BJ (cell line): Measurements from ENCODE around the gene KIF26B. TPM values are rescaled to one million over a fixed set of nuclear protein-coding genes. Genes with fewer than 3 reads are reported as not detected.
"Not testable (repeated sequence)": the region's sequence is repeated elsewhere in the genome, so short reads cannot be mapped to it uniquely, and the experiment has no call there.

ENCODE experiments used
- CTCF ChIA-PET: fragments of 350-600 bp; formaldehyde crosslinking; extraction: SDS; loops from one replicate; lab custom pipeline; 2021; ENCODE audit warnings: antibody characterized with exemption, inconsistent platforms; lab: Yijun Ruan, JAX
- POLR2A ChIA-PET: fragments of 300-600 bp; sonication (Branson Sonifier 250); formaldehyde crosslinking; extraction: SDS; loops from one replicate; lab custom pipeline; 2021; ENCODE audit warnings: antibody characterized with exemption; lab: Charles Lee
- DNase-seq: peaks from one replicate; pipeline ENCODE4 v3.0.0-alpha.2; 2011; ENCODE audit warnings: low read depth
- H3K27me3 ChIP-seq: 2 replicates; pipeline ENCODE4 v1.6.0; 2011; ENCODE audit warnings: low read length; ENCODE audit not compliant: control insufficient read depth, insufficient read depth
- H3K36me3 ChIP-seq: 2 replicates; pipeline ENCODE4 v1.5.1; 2011; ENCODE audit warnings: low read length; ENCODE audit not compliant: control insufficient read depth, insufficient read depth
- H3K4me3 ChIP-seq: 2 replicates; pipeline ENCODE4 v1.5.1; 2011; ENCODE audit warnings: low read depth, mild to moderate bottlenecking, control low read depth, low read length
- CTCF ChIP-seq: IDR thresholded peaks from 2 replicates; pipeline ENCODE4 v1.5.1; 2011; ENCODE audit warnings: low read depth, mild to moderate bottlenecking, control low read depth, inconsistent platforms, low read length, moderate library complexity; ENCODE audit not compliant: insufficient read depth
- polyA plus RNA-seq: library from polyadenylated mRNA; depleted of rRNA; stranded (reverse); fragments of >200 nt; gene quantifications from 2 replicates; pipeline ENCODE4 v1.2.3, GENCODE V29; 2011

The KIF26B gene
- polyA plus RNA-seq, 1 experiment, result 2.8 TPM

GRCh38 chr1:245718951-245719350, 564.2 kb downstream of the KIF26B start:
- no peaks in the 10 kb centered on the region for H3K36me3 ChIP-seq
- ChIA-PET CTCF (no interaction called here), POLR2A (no interaction called here)
- H3K4me3 ChIP-seq, result no peak overlapping the region
- TF ChIP-seq CTCF, result no peak
- no peaks in the 10 kb centered on the region for H3K27me3 ChIP-seq
- no peak for DNase-seq

DNA sequence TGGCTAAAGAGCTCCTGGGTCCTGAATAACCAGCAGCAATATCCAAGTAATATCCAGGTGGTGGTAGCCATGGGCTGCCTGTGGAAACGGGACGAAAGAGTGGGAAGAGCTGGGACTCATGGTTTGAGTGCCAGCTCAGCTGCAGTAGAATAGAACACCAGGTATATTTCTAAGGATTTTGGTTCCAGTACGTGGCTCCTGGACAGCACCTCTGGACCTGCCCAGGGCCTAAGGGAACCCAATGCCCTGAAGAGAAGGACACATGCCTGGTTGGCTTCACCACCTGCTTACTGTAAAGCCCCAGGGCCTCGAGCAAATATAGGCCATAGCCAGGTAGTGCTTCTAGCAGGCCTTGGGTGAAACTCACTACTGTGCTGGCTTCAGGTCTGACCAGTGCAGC, 566.7 kb downstream of the KIF26B start:
- no peak for DNase-seq
- no peak for TF ChIP-seq CTCF
- Histone ChIP-seq H3K27me3 (no peaks in the 10 kb centered on the region), H3K4me3 (no peak overlapping the region), H3K36me3 (no peaks in the 10 kb centered on the region)
- ChIA-PET POLR2A (no interaction called here), CTCF (interaction anchor here (1.0 kb wide), 1 partner anchor 12 kb away, joined by 3 read pairs; no protein-coding TSS in a partner anchor)

GRCh38 chr1:245728035-245728434, 573.2 kb downstream of the KIF26B start:
- CTCF ChIA-PET, H3K4me3 ChIP-seq, H3K27me3 ChIP-seq, DNase-seq, H3K36me3 ChIP-seq, POLR2A ChIA-PET: not testable (repeated sequence)

- H3K4me3 ChIP-seq, result no peak overlapping the region
- TF ChIP-seq CTCF, result no peak
- no peaks in the 10 kb centered on the region for H3K36me3 ChIP-seq
- DNase-seq, result no peak
- H3K27me3 ChIP-seq, result no peaks in the 10 kb centered on the region
- CTCF ChIA-PET, result no interaction called here
- POLR2A ChIA-PET, result no interaction called here
Observed at GRCh38 chr1:245730801-245731200, 576.0 kb downstream of the KIF26B start.

GRCh38 chr1:245740336-245740735, 585.6 kb downstream of the KIF26B start:
- H3K27me3 ChIP-seq, DNase-seq, CTCF ChIA-PET, H3K36me3 ChIP-seq, H3K4me3 ChIP-seq, POLR2A ChIA-PET: not testable (repeated sequence)

GRCh38 chr1:245742896-245743295, 588.1 kb downstream of the KIF26B start:
- Histone ChIP-seq H3K4me3 (no peak overlapping the region), H3K27me3 (no peaks in the 10 kb centered on the region), H3K36me3 (no peaks in the 10 kb centered on the region)
- no peak for DNase-seq
- CTCF ChIA-PET, result no interaction called here
- POLR2A ChIA-PET, result no interaction called here
- TF ChIP-seq CTCF, result no peak
